UCSD-AML1 (cell line): ENCODE data around the gene GLS.
A peak's percentile ranks its signal among the peaks of the same experiment; 100 is the strongest.
"Not testable (repeated sequence)": the region's sequence is repeated elsewhere in the genome, so short reads cannot be mapped to it uniquely, and the experiment has no call there.

Experiments
- DNase-seq: peaks from one replicate; lab custom pipeline; 2025; ENCODE audit not compliant: unreplicated experiment; lab: John Stamatoyannopoulos, UW

The GLS gene

DNA sequence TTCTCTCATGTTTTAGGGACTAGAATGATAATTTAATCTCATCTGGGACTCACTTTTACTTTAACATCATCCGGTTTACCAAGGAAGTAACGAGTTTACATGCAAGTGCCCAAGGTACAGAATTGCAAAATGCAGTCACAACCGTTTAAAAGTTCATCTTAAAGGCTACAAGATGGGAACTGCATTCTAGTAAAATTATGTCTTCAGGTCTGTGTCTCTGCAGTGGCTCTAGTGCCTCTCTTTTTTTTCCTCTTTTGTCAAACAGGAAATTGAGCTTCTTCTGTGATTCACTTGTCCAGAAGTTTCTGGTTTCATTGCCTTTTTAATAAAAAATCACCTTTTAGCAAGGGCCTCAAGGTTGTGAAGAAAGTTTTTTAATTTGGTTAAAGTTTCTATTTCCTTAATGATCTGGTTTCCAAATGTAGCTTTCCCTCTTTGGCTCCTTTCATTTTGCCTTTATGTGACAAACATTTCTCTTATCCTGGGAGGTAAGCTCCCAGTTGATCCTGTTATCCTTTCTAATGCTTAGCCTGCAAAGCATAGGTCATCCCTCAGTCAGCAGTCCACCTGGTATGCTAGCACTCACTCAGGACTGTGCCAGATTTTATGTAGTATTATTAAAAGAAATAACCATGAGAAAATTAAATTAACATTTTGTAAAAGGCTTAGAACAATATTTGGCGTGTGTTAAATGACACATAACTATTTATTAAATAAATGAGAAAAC lies 2.4 kb downstream of the GLS start:
- no peak for DNase-seq

DNA sequence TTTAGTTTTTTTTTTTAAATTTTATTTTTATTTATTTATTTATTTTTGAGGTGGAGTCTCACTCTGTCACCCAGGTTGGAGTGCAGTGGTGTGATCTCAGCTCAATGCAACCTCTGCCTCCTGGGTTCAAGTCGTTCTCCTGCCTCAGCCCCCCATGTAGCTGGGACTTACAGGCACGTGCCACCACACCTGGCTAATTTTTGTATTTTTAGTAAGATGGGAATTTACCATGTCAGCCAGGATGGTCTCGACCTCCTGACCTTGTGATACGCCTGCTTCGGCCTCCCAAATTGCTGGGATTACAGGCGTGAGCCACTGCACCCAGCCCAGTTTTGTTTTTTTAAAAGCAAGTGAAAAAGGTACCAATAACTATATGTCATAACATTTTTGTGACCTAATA lies 5.2 kb downstream of the GLS start:
- not testable (repeated sequence) for DNase-seq

DNA sequence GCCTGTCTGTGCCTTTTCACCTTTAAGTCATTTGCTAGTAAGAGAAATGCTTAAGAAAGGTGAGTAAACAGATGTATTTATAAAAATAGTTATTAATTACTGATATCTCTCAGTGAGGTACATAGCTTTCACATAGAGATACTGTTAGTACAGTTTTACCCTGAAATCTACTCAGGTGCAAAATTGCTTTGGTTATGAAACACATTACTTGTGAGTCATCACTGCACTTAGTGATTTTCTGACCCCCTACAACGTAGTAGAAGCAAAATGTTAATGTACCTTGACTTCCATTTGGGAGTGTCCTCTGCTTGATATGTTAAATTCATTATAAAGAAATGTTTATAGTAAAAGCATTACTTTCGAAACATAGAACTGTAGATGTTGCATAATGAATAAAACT lies 6.5 kb downstream of the GLS start:
- no peak for DNase-seq

DNA sequence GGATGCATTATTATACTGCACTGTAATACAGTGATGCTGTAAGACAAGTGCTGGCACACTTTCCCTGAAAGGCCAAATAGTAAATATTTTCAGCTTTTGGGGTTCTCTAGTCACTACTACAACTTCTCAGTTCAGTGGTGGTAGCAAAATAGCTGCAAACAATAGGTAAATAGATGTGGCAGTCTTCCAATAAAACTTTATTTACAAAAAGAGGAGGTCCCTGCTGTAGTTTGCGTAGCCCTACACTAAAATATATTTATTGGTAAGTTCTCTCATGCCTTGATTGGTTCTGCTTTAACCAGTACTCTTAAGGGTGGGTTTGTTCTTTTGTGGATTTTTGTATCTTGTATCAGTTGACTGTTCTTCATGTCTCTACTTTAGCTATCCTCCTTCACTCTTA lies 7.8 kb downstream of the GLS start:
- no peak for DNase-seq

DNA sequence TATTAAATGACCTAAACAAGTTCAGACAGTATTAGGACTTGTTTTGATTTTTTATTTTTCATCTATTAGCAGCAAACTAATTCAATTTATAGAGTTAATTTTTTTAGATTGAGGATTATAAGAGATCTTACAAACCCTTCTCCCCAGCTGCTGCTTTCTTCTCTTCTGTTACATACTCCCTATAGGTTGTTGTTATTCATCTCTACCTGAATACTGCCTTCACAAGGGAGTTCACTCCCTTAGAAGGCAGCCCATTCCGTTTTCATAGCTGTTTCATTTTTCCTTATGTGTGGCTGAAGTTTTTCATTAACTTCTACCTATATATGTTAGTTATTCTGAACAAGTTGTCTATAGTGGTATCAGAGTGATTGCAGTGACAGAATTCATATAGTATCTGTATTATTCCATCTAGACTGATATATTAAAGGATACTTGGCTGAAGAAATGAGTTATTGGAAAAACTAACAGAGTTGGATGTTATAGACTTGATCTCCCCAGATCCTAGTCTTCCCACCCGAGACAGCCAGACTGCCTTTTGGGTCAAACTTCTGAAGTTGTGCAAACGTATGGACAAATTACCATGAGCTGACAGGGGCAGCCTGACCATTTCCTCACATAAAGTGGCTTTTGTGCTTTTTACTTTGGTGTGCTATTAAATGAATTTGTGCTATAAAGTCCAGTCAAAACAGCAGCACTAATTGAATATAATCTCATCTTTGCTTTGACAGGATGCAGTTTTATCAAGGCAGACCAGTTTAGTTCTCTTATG lies 8.7 kb downstream of the GLS start:
- peak; percentile 11 for DNase-seq

DNA sequence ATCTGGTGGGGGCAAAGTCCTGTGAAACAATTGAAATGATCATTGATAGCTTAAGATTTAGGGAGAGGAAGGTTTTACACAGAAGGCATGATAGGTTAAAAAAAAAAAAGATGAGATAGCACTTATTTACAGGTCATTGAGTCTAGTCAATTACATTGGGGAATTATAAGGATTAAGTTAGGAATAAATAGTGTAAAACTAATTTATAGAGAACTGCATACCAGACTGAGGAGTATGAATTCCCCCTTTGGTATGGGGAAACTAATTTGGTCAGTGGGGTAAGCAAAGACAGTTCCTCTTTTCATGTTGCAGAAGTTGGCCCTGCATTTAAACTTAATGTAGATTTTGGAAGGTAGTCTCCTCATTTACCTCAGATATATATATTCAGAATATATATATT lies 10.8 kb downstream of the GLS start:
- DNase-seq, result no peak

DNA sequence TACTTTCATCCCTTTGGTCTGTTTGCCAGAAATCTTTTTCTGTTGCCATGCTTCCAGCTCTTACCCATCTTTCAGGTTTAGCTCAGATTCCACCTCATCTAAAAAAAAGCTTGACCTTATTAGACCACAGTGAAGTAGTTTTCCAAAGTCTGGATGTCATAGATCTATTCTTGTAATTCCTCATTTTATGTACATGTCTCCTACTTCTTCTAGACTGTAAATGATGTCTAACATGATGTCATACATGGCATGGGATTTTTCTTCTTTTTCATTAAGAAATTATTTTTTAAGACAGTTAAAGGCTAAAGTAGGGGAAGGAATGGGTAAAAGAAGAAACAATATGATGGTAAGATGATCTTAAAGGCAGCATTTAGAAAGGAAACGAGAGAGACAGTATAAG lies 11.3 kb downstream of the GLS start:
- no peak for DNase-seq

DNA sequence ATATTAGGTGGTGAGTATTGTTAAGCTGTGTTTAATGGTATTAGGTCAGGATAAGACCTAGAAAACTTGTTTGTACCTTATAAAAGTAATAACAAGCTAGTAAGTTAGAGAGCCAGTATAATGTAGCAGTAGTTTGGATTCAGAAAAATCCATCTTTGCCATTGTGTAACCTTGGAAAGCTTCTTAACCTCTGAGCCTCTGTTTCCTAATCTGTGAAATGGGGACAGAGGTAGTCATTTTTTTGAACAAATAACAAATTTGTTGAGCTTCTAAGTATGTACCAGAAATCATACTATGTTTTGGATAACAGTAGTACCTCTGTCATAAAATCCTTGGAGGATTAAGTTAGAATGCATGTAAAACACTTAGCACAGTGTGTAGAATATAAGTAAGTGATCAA lies 12.5 kb downstream of the GLS start:
- DNase-seq, result no peak

DNA sequence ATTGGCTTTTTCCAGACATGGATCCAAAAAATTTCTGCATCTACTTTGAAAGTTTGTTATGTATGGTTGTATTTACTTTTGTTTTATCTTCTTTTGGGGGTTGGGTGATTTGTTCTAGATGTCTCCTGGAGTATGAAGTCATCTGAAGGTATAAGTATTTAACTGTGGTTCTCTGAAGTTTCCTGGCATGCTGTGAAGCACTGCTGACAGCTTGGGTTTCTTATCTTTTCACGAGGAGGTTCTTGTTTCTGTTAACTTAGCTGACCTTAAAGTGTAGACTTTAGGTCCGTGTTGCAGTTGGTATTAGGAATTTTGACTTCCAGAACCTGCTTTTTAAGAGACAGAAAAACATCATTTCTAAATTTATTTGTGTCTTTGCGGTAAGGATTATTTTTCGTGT lies 15.9 kb downstream of the GLS start:
- DNase-seq, result no peak

DNA sequence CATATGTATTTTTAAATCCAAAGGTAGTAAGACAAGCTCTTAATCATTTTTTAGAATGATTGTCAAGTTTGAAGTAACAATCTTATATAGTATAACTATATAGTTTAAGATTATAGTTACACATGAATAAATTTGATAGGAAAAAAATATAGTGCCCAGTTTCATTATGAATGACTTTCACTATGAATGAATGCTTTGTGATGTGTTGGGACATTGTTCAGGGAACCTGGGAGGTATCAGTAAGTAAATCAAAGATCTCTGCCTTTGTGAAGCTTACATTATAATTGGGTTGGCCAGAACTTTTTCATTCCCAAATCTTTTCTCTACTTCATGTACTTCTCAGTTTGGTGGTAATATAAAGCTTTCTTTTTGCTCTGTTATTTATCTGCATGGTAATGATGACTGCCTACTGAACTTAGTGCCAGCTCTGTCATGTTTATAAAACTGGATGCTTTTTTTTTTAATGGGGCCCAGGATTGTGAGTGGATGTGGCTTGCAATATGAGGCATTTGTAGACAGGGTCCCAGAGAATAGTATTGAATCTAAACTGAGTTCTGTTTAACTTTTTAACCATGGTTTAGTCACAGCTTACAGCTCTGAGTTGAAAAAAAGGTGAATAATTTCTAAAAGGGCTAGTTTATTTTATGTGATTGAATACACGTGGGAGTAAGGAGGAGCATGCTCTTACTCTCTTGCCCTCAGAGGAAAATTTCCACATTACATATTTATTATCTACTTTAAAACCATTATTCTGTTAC lies 23.3 kb downstream of the GLS start:
- DNase-seq, result no peak

DNA sequence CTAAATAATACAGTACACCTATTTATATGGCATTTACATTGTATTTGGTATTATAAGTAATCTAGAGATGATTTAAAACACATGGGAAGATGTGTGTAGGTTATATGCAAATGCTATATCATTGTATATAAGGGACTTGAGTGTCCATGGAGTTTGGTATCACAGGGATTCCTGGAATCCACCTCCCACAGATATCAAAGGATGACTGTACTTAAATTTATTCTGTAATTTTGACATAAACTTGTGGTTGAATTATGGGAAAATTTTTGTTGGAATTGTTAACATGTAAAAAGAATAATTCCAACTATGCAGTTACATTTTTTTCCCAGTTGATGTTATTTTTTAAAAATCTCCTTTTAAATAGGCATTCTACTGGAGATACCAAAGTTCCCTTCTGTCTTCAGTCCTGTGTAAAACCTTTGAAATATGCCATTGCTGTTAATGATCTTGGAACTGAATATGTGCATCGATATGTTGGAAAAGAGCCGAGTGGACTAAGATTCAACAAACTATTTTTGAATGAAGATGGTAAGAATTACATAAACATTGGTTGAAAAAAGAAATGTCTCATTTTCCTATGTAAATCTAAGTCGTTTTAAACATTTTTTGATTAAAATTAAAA lies 24.1 kb downstream of the GLS start:
- DNase-seq, result no peak

DNA sequence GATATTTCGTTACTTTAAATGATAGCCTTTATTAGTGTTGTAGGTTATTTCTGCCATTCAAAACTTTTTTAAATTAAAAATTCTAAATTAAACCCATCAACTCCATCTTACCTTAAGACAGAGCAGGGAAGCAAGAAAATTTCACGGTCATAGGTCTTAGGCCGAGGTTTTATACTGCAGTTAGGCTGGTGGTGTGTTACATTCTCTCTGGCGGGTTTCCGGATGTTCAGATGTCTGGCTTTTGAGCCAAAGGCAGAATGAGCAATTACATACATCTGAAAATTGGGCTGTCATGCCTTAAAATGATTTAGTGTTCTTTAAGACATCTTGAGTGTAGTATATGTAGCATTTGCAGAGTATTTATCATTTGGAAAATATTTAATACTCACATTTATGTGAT lies 27.9 kb downstream of the GLS start:
- DNase-seq, result no peak

DNA sequence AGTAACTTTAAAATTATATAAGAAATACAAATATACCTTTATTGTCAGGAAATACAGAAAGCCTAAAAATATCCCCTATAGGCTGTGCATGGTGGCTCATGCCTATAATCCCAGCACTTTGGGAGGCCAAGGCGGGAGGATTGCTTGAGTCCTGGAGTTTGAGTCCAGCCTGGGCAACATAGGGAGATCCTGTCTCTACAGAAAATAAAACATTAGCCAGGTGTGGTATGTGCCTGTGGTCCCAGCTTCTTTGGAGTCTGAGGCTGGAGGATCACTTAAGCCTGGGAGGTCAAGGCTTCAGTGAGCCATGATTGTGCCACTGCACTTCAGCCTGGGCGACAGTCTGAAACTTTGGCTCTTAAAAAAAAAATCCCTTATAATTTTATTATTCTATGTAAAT lies 29.1 kb downstream of the GLS start:
- DNase-seq, result no peak

DNA sequence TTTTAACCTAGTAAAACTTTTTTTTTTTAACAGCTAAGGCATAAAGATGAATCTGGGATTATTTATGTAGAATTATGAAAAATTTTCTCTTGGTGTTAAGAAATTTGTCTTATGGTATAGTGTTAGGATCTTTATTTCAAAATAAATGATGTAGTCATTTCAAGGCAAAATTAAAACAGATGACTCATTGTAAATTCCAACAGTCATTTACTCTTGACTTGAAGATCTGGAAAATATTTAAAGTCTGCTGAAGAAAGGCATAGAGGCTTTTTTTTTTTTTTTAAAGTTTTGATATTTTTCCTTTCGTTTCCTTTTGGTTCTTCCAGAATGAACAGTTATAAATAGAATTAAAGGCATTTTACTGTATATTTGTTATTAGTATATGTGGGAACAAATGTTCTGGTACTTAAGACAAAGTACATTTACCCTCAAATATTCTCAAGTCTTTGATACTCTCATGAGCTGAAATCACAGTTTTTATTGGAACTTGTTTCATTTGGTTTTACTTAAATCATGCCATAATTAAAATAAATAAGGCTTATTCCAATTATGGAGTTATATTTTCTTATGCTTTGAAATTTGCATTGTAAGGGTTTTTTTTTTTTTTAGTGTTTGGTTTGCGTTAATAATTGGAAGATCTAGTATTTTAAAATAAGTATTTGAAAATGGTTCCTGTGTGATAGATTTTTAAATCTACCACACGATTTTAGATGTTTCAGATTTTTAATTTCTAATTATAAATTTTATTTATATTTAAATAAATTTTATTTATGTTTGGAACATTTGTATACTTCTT lies 29.9 kb downstream of the GLS start:
- DNase-seq, result no peak

DNA sequence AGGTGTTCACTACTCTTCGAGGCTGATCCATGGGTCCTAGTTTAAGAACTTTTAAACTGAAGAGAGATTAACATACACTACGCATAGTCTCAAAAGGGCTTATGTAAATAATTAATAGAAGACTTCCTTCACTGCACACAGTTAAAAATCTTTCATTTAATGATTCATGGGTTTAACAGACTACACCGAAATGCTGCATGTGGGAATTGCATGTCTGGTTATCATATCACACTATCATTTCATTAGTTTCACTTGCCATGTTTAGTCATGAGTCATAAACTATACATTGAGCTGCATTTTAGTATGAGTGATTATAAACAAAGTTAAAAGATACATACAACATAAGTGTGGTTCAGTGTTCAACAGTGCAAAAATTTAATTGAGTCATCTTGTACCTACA lies 31.2 kb downstream of the GLS start:
- DNase-seq, result no peak

DNA sequence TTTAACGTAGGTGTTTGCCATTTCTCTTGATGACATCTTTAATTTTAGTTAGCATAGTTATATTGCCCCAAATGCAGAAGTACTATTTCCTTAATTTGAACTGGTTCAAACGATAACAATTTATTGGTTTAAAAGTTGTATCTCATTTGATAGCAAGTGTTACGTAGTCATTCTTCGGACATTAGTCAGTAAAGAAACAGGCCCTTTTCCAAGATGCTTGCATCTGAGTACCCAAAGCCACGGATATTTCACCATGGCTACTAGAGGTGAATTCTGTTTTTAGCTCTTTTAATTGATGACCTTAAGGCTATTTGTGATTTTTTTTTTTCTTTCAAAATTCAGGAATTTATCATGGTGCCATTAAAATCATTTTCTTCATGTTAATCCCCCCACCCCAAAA lies 32.1 kb downstream of the GLS start:
- DNase-seq, result no peak

DNA sequence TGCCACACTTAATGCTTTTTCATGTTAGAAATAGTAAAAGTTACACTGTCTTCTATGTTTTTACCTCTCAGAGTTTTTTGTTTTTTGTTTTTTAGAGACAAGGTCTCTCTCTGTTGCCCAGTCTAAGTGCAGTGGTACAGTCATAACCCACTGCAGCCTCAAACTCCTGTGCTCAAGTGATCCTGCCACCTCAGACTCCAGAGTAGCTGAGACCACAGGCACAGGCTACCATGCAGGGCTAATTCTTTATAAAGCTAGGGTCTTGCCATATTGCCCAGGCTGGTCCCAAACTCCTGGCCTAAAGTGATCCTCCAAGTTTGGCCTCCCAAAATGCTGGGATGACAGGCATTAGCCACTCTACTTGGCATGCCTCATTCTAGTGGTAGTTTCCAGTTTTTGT lies 33.1 kb downstream of the GLS start:
- DNase-seq, result no peak

DNA sequence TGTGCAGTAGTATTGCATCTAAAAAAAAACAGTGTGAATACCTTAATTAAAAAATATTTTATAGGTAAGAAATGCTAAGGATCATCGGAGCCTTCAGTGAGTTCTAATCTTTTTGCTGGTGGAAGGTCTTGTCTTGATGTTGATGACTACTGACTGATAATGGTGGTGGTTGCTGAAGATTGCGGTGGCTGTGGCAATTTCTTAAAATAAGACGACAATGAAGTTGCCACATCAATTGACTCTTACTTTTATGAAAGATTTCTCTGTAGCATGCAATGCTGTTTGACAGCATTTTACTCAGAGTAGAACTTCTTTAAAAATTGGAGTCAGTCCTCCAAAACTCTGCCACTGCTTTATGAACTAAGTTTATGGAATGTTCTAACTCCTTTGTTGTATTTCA lies 36.2 kb downstream of the GLS start:
- no peak for DNase-seq

DNA sequence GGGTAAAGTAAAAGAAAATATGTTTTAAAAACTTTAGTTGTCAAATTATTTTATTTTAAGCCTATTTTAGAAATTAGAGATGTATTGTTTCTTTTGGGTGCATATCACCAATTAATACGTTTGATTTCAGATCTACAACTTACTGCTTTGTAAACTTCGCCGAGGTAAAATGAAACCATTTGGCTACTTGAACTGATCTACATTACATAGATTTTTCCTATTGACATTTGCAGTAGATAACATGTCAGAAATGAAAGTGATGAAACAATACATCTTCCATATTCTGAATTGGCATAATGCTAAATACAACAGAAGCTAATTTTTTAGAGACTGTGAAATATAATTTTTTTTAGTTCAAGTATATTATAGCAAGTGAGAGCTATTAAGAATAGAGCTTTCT lies 39.5 kb downstream of the GLS start:
- no peak for DNase-seq

DNA sequence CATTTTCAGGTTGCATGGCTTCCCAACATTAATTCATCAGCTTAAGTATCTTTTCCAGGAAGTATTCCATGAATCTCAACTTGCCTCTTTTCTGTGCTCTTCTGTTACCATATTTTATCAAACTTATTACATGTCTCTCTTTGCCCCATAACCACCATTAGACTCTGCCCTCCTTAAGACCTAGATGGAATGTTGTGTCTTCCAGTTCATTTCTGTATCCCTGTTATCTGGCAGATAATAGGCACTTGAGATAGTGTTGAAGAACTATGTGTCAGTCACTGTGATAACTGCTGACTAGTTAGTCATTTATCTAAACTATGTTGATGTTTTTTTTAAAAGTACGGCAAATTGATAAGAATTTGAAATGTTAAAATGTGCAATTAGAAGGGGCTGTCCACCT lies 41.8 kb downstream of the GLS start:
- DNase-seq, result no peak

DNA sequence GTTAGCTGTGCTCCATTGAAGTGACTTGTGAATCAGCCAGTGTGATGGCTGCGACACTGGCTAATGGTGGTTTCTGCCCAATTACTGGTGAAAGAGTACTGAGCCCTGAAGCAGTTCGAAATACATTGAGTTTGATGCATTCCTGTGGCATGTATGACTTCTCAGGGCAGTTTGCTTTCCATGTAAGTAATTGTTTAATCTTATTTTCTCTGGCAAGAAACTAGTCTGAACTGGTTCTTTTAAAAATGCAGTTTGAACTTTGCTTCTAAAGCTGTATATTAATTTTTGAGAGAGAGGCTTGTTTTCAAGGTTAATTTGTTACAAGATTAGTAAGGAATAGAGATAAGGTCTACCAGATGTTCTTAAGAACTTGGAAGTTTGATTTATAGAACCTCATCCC lies 46.7 kb downstream of the GLS start:
- no peak for DNase-seq
